GM10266 (cell line): ENCODE results near the gene CYP2C18.
"Not testable (repeated sequence)": the region's sequence is repeated elsewhere in the genome, so short reads cannot be mapped to it uniquely, and the experiment has no call there.

Experiments used
- DNase-seq: peaks from one replicate; pipeline ENCODE4 v3.0.0; 2012; ENCODE audit errors: extremely low spot score
- TF ChIP-seq, protein P1 (sequence below): IDR thresholded peaks from 2 replicates; pipeline ENCODE4 v1.5.1; 2012; ENCODE audit warnings: mild to moderate bottlenecking, low read depth; ENCODE audit not compliant: control insufficient read depth, insufficient read depth; ENCODE audit errors: missing control alignments

CYP2C18 gene

DNA sequence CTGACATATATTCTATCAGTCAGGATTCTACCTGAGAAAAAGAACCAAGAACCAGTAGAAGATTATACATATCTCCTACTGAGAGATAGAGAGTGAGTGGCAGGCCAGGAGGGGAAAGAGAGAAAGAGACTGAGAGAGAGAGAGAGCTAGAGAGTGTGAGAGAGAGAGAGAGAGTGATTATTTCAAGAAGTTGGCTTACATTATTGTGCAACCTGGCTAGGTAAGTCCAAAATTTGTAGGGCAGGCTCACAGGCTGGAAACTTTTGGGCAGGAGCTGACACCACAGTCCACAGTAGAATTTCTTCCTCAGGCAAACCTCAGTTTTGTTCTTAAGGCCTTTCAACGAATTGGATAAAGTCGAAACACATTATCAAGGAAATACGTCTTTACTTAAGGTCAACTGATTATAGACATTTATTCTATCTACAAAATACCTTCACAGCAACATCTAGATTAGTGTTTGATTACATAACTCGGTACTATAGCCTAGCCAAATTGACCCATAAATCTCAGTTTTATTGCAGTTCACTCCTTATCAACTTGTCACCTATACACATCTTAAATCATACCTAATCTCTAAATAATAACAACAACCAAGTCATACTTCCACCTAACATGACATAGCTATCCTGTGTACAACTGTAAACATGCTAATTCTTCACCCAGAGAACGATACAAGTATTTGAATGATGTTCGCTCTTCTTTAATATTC is 17.0 kb upstream of the CYP2C18 start:
- TF ChIP-seq, protein P1, sequence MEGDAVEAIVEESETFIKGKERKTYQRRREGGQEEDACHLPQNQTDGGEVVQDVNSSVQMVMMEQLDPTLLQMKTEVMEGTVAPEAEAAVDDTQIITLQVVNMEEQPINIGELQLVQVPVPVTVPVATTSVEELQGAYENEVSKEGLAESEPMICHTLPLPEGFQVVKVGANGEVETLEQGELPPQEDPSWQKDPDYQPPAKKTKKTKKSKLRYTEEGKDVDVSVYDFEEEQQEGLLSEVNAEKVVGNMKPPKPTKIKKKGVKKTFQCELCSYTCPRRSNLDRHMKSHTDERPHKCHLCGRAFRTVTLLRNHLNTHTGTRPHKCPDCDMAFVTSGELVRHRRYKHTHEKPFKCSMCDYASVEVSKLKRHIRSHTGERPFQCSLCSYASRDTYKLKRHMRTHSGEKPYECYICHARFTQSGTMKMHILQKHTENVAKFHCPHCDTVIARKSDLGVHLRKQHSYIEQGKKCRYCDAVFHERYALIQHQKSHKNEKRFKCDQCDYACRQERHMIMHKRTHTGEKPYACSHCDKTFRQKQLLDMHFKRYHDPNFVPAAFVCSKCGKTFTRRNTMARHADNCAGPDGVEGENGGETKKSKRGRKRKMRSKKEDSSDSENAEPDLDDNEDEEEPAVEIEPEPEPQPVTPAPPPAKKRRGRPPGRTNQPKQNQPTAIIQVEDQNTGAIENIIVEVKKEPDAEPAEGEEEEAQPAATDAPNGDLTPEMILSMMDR, result no peak
- no peak for DNase-seq

DNA sequence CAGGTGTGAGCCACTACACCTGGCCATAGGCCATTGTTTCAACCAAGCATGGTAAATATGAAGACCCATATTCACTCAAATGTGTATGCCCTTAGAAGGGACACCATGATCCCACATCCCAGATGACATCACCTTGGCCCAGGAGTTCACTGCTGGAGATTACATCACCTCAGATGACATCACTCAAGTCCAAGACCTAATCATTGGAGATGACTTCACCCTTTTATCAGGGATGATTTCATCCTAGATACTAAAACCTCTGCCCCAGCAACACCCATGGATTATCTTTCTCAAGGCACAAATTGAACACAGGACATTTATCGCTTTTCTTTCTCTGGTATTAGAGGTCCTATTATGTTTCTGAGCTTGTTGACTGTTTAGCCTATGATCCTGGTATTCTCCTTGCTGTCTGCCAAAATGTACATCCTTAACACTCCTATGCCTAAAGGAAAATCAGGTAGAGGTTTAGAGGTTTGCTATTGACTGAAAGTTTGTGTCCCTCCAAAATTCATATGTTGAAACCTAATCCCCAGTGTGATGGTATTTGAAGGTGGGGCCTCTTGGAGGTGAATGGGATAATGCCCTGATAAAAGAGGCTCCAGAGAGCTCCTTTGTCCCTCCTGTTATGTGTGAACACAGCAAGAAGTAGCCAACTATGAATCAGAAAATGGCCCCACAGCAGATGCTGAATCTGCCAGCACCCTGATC is 9.8 kb upstream of the CYP2C18 start:
- TF ChIP-seq, protein P1, result no peak
- DNase-seq, result no peak

DNA sequence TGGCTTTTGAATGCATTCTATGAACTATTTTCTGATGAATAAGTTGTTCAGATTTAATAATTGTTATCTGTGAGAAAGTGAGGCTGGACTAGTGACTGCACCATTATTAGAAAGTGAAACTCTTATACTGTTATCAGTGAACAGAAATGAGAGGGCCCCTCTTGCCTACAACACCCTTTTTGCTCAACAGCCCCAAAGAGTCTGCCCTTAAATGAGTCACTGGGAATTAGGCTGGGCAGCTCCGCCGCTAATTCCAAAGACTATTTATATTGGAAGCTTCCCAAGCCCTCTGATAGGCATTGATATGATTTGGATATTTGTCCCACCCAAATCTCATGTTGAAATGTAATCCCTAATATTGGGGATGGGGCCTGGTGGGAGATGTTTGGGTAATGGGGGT is 7.0 kb upstream of the CYP2C18 start:
- TF ChIP-seq, protein P1, result no peak
- no peak for DNase-seq

DNA sequence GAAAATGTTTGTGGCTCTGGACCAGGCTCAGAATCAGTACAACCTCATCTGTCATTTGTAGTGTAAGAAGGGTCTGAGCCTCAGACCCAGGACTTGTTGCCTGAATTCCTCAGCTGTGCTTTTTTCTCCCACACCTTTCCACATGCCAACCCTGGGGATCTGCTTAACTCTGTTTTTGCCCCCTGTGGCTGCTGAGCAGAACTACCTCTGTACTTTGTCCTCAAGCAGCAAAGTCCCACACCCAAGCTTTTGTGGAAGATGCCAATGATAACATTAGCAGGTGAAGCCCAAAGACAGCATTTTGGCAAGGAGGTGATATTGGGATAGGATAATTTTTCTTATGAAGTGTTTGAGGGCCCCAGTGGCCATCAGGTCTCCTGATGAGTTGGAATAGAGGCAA is 5.8 kb upstream of the CYP2C18 start:
- TF ChIP-seq, protein P1, result no peak
- DNase-seq, result no peak

DNA sequence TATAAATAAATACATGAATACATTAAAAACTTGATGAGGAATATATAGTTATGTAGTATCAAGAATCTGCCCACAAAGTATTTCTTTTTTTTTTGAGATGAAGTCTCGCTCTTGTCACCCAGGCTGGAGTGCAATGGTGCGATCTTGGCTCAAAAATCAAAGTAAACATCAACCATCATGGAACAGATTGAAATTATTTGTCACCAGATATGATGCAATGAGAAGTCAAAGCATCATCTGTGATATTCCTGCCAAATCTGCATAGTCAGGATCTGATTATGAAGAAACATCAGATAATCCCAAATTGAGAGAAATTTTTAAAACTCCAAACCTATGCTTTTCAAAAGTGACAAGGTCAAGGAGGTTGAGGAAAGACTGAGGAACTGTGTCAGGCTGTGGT is 5.1 kb upstream of the CYP2C18 start:
- TF ChIP-seq, protein P1, result no peak
- no peak for DNase-seq

DNA sequence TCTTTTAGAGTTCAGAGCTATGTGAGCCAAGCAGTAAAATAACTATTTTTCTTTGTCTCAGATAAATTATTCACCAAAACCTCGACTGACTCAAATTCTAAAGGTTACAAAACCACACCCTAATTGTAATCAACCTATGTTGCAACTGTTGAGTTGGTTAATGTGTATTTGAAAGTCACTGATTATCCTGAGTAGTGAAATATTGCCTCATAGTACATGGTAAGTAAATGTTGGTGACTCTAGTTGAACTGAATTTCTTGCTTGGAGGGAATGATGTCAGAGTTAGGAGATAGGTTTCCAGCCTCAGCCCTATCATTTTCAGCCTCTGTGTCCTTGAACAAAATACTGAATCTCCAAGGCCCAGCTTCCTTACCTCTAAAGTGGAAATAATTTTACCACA is 3.0 kb upstream of the CYP2C18 start:
- DNase-seq, result no peak
- TF ChIP-seq, protein P1, result no peak

DNA sequence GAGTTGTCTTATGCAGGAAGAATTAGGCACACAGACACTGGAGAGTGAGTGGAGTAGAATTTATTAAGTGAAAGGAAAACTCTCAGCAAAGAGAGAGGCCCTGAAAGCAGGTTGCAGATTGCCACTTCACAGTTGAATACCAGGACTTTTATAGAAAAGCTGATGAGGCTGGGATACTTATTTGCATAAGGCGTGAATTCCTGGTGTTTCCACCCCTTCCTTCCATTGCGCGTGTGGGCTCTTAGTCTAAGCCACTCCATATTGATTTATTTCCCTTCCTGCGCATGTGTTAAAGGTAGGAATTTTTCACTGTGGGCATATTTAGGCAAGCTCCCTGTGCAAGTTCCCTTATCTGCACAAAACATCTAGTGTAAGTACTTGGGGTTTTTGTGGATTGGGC is 893 bp upstream of the CYP2C18 start:
- DNase-seq, result not testable (repeated sequence)
